Activated T-cell treated with anti-CD3 and anti-CD28 coated beads for 48 hours (primary cell): ENCODE data around the gene MAP3K2.

ENCODE experiments used
- DNase-seq: peaks from one replicate; pipeline ENCODE4 v3.0.0-alpha.2; 2020; ENCODE audit warnings: low read depth

Gene MAP3K2

GRCh38 chr2:127351603-127352002 is 36.2 kb downstream of the MAP3K2 start:
- no peak for DNase-seq

- no peak for DNase-seq
Measured at GRCh38 chr2:127348426-127349000, 39.3 kb downstream of the MAP3K2 start.

GRCh38 chr2:127347734-127348392 is 39.9 kb downstream of the MAP3K2 start:
- no peak for DNase-seq

GRCh38 chr2:127347015-127347414 is 40.8 kb downstream of the MAP3K2 start:
- no peak for DNase-seq

GRCh38 chr2:127343277-127343676 is 44.5 kb downstream of the MAP3K2 start:
- DNase-seq = no peak

- no peak for DNase-seq
Measured at GRCh38 chr2:127342101-127342500, 45.7 kb downstream of the MAP3K2 start.

- no peak for DNase-seq
Measured at GRCh38 chr2:127332335-127332734, 55.4 kb downstream of the MAP3K2 start.

- no peak for DNase-seq
Measured at GRCh38 chr2:127330753-127331152, 57.0 kb downstream of the MAP3K2 start.

- DNase-seq = no peak
Measured at GRCh38 chr2:127326289-127326945, 61.4 kb downstream of the MAP3K2 start.

- DNase-seq = no peak
Measured at GRCh38 chr2:127324635-127325034, 63.1 kb downstream of the MAP3K2 start.

- no peak for DNase-seq
Measured at GRCh38 chr2:127321303-127321702, 66.5 kb downstream of the MAP3K2 start.

- no peak for DNase-seq
Measured at GRCh38 chr2:127320586-127321275, 67.0 kb downstream of the MAP3K2 start.

GRCh38 chr2:127320067-127320466 is 67.7 kb downstream of the MAP3K2 start:
- DNase-seq = no peak

- DNase-seq = no peak
Measured at GRCh38 chr2:127314193-127314988, 73.4 kb downstream of the MAP3K2 start.

GRCh38 chr2:127313406-127313805 is 74.4 kb downstream of the MAP3K2 start:
- no peak for DNase-seq

GRCh38 chr2:127310980-127311379 is 76.8 kb downstream of the MAP3K2 start:
- no peak for DNase-seq

GRCh38 chr2:127309468-127309867 is 78.3 kb downstream of the MAP3K2 start:
- DNase-seq = no peak

- no peak for DNase-seq
Measured at GRCh38 chr2:127308586-127309138, 79.1 kb downstream of the MAP3K2 start.

- DNase-seq = no peak
Measured at GRCh38 chr2:127305990-127306585, 81.7 kb downstream of the MAP3K2 start.

GRCh38 chr2:127302168-127302567 is 85.6 kb downstream of the MAP3K2 start:
- DNase-seq = no peak
